B cell (primary cell): ENCODE results near the gene PRKCZ. TPM values are rescaled to one million over a fixed set of nuclear protein-coding genes. Genes with fewer than 3 reads are reported as not detected.

ENCODE experiments used
- ATAC-seq: fragments of 200-7000 bp; cut with Tn5 transposase; one replicate; pipeline ENCODE4 v1.10.0; 2021; ENCODE audit warnings: low read depth, mild to moderate bottlenecking, moderate number of reproducible peaks, moderate library complexity
- CTCF ChIA-PET: fragments of 350-600 bp; sonication (Branson Sonifier 250); formaldehyde crosslinking; loops from one replicate; lab custom pipeline; 2021; ENCODE audit warnings: antibody characterized with exemption, inconsistent platforms; lab: Charles Lee
- POLR2A ChIA-PET: fragments of 350-600 bp; sonication (Branson Sonifier 250); formaldehyde crosslinking; loops from one replicate; lab custom pipeline; 2021; ENCODE audit warnings: antibody characterized with exemption; lab: Charles Lee
- DNase-seq: peaks from one replicate; pipeline ENCODE4 v3.0.0; 2013
- H2AFZ ChIP-seq: 2 replicates; pipeline ENCODE4 v1.6.1; 2012; ENCODE audit warnings: mild to moderate bottlenecking, low read depth, low read length; ENCODE audit not compliant: insufficient read depth, poor library complexity, severe bottlenecking
- H3K27ac ChIP-seq, 2 donors: 1 replicate in 1 of 2; 2 replicates in 1 of 2; pipeline ENCODE4 v1.5.1; 2012 to 2013; ENCODE audit warnings: low read length in 2 of 2, mild to moderate bottlenecking in 2 of 2, moderate library complexity in 1 of 2
- H3K27me3 ChIP-seq, 4 experiments: fragments of 200-600 bp in 1 of 4; sonication (generic) in 1 of 4; replicated peaks in 1 of 4; 1 replicate in 2 of 4; 2 replicates in 2 of 4; pipeline versions ENCODE4 v1.6.1 to v1.7.0; 2013 to 2016; ENCODE audit warnings: low read length in 3 of 4, mild to moderate bottlenecking in 2 of 4, mixed read lengths in 1 of 4, moderate library complexity in 1 of 4; ENCODE audit not compliant: insufficient read depth in 4 of 4, control insufficient read depth in 3 of 4; ENCODE audit errors: control extremely low read depth in 1 of 4
- H3K36me3 ChIP-seq, 2 experiments: replicated peaks in 1 of 2; 1 replicate in 1 of 2; 2 replicates in 1 of 2; pipeline versions ENCODE4 v1.6.1 to v1.7.1; 2013; ENCODE audit warnings: low read length in 1 of 2; ENCODE audit not compliant: insufficient read depth in 2 of 2, control insufficient read depth in 1 of 2; ENCODE audit errors: control extremely low read depth in 1 of 2, extremely low read depth in 1 of 2
- H3K4me1 ChIP-seq, 2 donors: fragments of 200-600 bp in 1 of 2; sonication (generic) in 1 of 2; 1 replicate in 1 of 2; 2 replicates in 1 of 2; pipeline versions ENCODE4 v1.5.1 to v1.6.1; 2013 to 2017; ENCODE audit warnings: low read length in 2 of 2; ENCODE audit not compliant: control insufficient read depth in 2 of 2, insufficient read depth in 2 of 2
- H3K4me2 ChIP-seq: replicated peaks from 2 replicates; pipeline ENCODE3; 2012; ENCODE audit warnings: mild to moderate bottlenecking, low read depth, low read length; ENCODE audit not compliant: poor library complexity, severe bottlenecking
- H3K4me3 ChIP-seq, 5 experiments: fragments of 200-600 bp in 1 of 5; sonication (generic) in 1 of 5; 1 replicate in 3 of 5; 2 replicates in 2 of 5; pipeline versions ENCODE4 v1.5.1 to v1.7.0; 2011 to 2016; ENCODE audit warnings: low read length in 4 of 5, mild to moderate bottlenecking in 4 of 5, low read depth in 2 of 5, control low read depth in 1 of 5, moderate library complexity in 1 of 5; ENCODE audit not compliant: insufficient read depth in 1 of 5; ENCODE audit errors: control extremely low read depth in 1 of 5, extremely low read depth in 1 of 5
- H3K79me2 ChIP-seq: fragments of 200-600 bp; sonication (generic); one replicate; pipeline ENCODE4 v1.6.0; 2016; ENCODE audit warnings: low read length; ENCODE audit not compliant: control insufficient read depth, insufficient read depth
- H3K9ac ChIP-seq: fragments of 200-600 bp; sonication (generic); 2 replicates; pipeline ENCODE4 v1.6.1; 2017; ENCODE audit warnings: mild to moderate bottlenecking, low read length, moderate library complexity
- H3K9me3 ChIP-seq, 3 donors: one replicate each; pipeline versions ENCODE4 v1.6.1 to v1.7.1; 2013; ENCODE audit warnings: low read length in 2 of 3; ENCODE audit not compliant: control insufficient read depth in 2 of 3, insufficient read depth in 1 of 3; ENCODE audit errors: control extremely low read depth in 1 of 3
- H4K20me1 ChIP-seq: 2 replicates; pipeline ENCODE4 v1.6.0; 2012; ENCODE audit warnings: mild to moderate bottlenecking, low read length; ENCODE audit not compliant: insufficient read depth, control insufficient read depth, poor library complexity, severe bottlenecking
- H3K27ac Mint-ChIP-seq: one replicate; pipeline ENCODE4 v1.8.0; 2021; ENCODE audit warnings: mixed read lengths
- H3K27me3 Mint-ChIP-seq: one replicate; pipeline ENCODE4 v1.8.0; 2021; ENCODE audit warnings: mixed read lengths
- H3K4me1 Mint-ChIP-seq: one replicate; pipeline ENCODE4 v1.8.0; 2021; ENCODE audit warnings: mixed read lengths
- H3K4me3 Mint-ChIP-seq: one replicate; pipeline ENCODE4 v1.8.0; 2021; ENCODE audit warnings: mixed read lengths
- H3K9me3 Mint-ChIP-seq: one replicate; pipeline ENCODE4 v1.8.0; 2022; ENCODE audit warnings: mixed read lengths; ENCODE audit not compliant: insufficient read depth
- EZH2 ChIP-seq: IDR thresholded peaks from 2 replicates; pipeline ENCODE4 v1.6.1; 2012; ENCODE audit warnings: borderline replicate concordance, low read depth, mild to moderate bottlenecking, moderate library complexity, low read length; ENCODE audit not compliant: insufficient read depth, poor library complexity, severe bottlenecking
- WGBS: methylation state at CpG from one replicate; pipeline ENCODE4 v1.1.5; 2013; ENCODE audit warnings: missing lambda C conversion rate; ENCODE audit not compliant: insufficient coverage; 5-methylcytosine and 5-hydroxymethylcytosine counted together
- intact Hi-C: fragments of 100-400 bp; cut with micrococcal nuclease; formaldehyde crosslinking; loops from one replicate; pipeline ENCODE4 v1.10.0; 2022
- polyA plus RNA-seq: library from polyadenylated mRNA; depleted of rRNA; stranded (reverse); fragments of >200 nt; gene quantifications from 2 replicates; pipeline ENCODE4 v1.2.3, GENCODE V29; 2012
- total RNA-seq, 2 donors: library from RNA; stranded (reverse); fragments of 120-200 nt in 1 of 2; gene quantifications; 1 replicate in 1 of 2; 2 replicates in 1 of 2; pipeline versions ENCODE4 v1.2.3 to v1.2.4, GENCODE V29; 2013 to 2022
- TF ChIP-seq, protein P1 (sequence below): fragments of 200-600 bp; IDR thresholded peaks from one replicate; pipeline ENCODE4 v1.8.0; 2022; ENCODE audit warnings: antibody characterized with exemption, mild to moderate bottlenecking

PRKCZ gene
- total and polyA plus RNA-seq, 2 donors (not counting 1 experiment from before 2014, with no cell fraction given) = 17.9 to 53.2 TPM

DNA sequence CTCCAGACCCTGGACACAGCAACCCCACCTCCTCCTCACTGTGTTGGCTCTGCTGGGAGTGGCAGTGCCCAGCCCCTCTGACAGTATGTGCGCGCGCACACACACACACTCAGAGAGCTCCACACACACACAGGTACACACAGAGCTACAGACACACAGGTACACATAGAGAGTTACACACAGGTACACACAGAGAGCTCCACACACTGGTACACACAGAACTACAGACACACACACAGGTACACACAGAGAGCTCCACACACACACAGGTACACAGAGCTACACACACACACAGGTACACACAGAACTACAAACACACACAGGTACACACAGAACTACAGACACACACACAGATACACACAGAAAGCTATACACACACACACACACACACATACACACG is 6.3 kb upstream of the PRKCZ start:
- Histone ChIP-seq H3K4me1 (peaks cover 11 to 18% of the 10 kb centered on the region in 2 donors), H3K36me3 (no peaks in the 10 kb centered on the region), H4K20me1 (no peaks in the 10 kb centered on the region), H3K9ac (no peak overlapping the region), H3K4me2 (no peak overlapping the region), H3K4me3 (no peak overlapping the region), H3K79me2 (peaks cover 5% of the 10 kb centered on the region), H3K9me3 (peaks cover 0 to 3% (median 0%) of the 10 kb centered on the region in 3 donors), H2AFZ (no peak overlapping the region), H3K27me3 (peaks cover 0 to 39% (median 15%) of the 10 kb centered on the region in 4 experiments), H3K27ac (no peak overlapping the region)
- WGBS = 100% methylated on average over 3 of the region's 4 CpGs
- peaks cover 14% of the 10 kb centered on the region for H3K27me3 Mint-ChIP-seq
- intact Hi-C loops = loop anchor here (2.0 kb wide), 1 partner anchor 135 kb away; no protein-coding TSS in a partner anchor
- no peaks in the 10 kb centered on the region for H3K9me3 Mint-ChIP-seq
- POLR2A ChIA-PET = no interaction called here
- H3K4me3 Mint-ChIP-seq = peak overlapping the region; percentile 79
- TF ChIP-seq EZH2 = no peak
- TF ChIP-seq, protein P1, sequence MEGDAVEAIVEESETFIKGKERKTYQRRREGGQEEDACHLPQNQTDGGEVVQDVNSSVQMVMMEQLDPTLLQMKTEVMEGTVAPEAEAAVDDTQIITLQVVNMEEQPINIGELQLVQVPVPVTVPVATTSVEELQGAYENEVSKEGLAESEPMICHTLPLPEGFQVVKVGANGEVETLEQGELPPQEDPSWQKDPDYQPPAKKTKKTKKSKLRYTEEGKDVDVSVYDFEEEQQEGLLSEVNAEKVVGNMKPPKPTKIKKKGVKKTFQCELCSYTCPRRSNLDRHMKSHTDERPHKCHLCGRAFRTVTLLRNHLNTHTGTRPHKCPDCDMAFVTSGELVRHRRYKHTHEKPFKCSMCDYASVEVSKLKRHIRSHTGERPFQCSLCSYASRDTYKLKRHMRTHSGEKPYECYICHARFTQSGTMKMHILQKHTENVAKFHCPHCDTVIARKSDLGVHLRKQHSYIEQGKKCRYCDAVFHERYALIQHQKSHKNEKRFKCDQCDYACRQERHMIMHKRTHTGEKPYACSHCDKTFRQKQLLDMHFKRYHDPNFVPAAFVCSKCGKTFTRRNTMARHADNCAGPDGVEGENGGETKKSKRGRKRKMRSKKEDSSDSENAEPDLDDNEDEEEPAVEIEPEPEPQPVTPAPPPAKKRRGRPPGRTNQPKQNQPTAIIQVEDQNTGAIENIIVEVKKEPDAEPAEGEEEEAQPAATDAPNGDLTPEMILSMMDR = no peak
- H3K27ac Mint-ChIP-seq = no peak overlapping the region
- peaks cover 21% of the 10 kb centered on the region for H3K4me1 Mint-ChIP-seq
- ATAC-seq (no peak), DNase-seq (no peak)
- CTCF ChIA-PET = interaction anchor here (0.6 to 3.5 kb wide), 14 partner anchors 11 to 601 kb away, joined by 3 to 30 read pairs (median 5); no protein-coding TSS in a partner anchor
